ENCODE data around the gene PCED1A. TPM values are rescaled to one million over a fixed set of nuclear protein-coding genes. Genes with fewer than 3 reads are reported as not detected.
A peak's percentile ranks its signal among the peaks of the same experiment; 100 is the strongest.

PCED1A gene
- total and polyA plus RNA-seq, 2 of the 13 experiments (the other 11 are each of a cell fraction or from before 2014, with no cell fraction given): 40.1 to 84.2 TPM

GRCh38 chr20:2840967-2841531 lies 594 bp upstream of the PCED1A start (continued):
- TF ChIP-seq ZNF12 (CRISPR knock-in tag; IDR thresholded peaks at IDR 0.05) (no peak), ZNF234 (CRISPR knock-in tag; conservative IDR thresholded peaks at IDR 0.05) (no peak), TCF7 (IDR thresholded peaks at IDR 0.05; ENCODE audit: low read depth) (no peak), IRF9 (CRISPR knock-in tag; IDR thresholded peaks at IDR 0.05; ENCODE audit: borderline replicate concordance) (no peak), SOX13 (IDR thresholded peaks at IDR 0.05) (0 out of 2 replicates have a peak, but pooled peaks have one; percentile 8), SOX13 (CRISPR knock-in tag; conservative IDR thresholded peaks at IDR 0.05 in 1 of 2, IDR thresholded peaks at IDR 0.05 in 1 of 2) (no peak), TBX2 (CRISPR knock-in tag; IDR thresholded peaks at IDR 0.05; ENCODE audit: borderline replicate concordance) (no peak), RFX3 (CRISPR knock-in tag; IDR thresholded peaks at IDR 0.05) (0 out of 2 replicates have a peak, but pooled peaks have one; percentile 5), ZNF160 (CRISPR knock-in tag; IDR thresholded peaks at IDR 0.05) (no peak), ZNF556 (CRISPR knock-in tag; IDR thresholded peaks at IDR 0.05; ENCODE audit: borderline replicate concordance) (0 out of 2 replicates have a peak, but pooled peaks have one; percentile 1), SIN3B (IDR thresholded peaks at IDR 0.05; ENCODE audit: low read length) (peak; percentile 33; the same call in 1 of the 2 replicates), HMGXB4 (CRISPR knock-in tag; IDR thresholded peaks at IDR 0.05; ENCODE audit: borderline replicate concordance in 1 of 2, low read depth in 1 of 2) (peak in 1 of 2 experiments; percentile 27; a peak in 1 of 4 replicates), SMC3 (IDR thresholded peaks at IDR 0.05; ENCODE audit: low read length) (no peak), HDAC1 (CRISPR knock-in tag; IDR thresholded peaks at IDR 0.05) (peak; percentile 62), JUN (CRISPR knock-in tag; IDR thresholded peaks at IDR 0.05) (no peak), TGIF2 (CRISPR knock-in tag; IDR thresholded peaks at IDR 0.05) (0 out of 2 replicates have a peak, but pooled peaks have one; percentile 0), ZNF335 (CRISPR knock-in tag; IDR thresholded peaks at IDR 0.05) (peak; percentile 64; the same call in 1 of the 2 replicates), ZNF567 (CRISPR knock-in tag; IDR thresholded peaks at IDR 0.05; ENCODE audit: borderline replicate concordance) (0 out of 2 replicates have a peak, but pooled peaks have one; percentile 11), ZNF33A (CRISPR knock-in tag; IDR thresholded peaks at IDR 0.05; ENCODE audit: borderline replicate concordance) (no peak), TFAP4 (IDR thresholded peaks at IDR 0.05; ENCODE audit: borderline replicate concordance, low read depth) (no peak), ETV5 (CRISPR knock-in tag; IDR thresholded peaks at IDR 0.05; ENCODE audit: borderline replicate concordance) (peak; percentile 60; the same call in 1 of the 2 replicates)
- TF ChIP-seq, protein P1, sequence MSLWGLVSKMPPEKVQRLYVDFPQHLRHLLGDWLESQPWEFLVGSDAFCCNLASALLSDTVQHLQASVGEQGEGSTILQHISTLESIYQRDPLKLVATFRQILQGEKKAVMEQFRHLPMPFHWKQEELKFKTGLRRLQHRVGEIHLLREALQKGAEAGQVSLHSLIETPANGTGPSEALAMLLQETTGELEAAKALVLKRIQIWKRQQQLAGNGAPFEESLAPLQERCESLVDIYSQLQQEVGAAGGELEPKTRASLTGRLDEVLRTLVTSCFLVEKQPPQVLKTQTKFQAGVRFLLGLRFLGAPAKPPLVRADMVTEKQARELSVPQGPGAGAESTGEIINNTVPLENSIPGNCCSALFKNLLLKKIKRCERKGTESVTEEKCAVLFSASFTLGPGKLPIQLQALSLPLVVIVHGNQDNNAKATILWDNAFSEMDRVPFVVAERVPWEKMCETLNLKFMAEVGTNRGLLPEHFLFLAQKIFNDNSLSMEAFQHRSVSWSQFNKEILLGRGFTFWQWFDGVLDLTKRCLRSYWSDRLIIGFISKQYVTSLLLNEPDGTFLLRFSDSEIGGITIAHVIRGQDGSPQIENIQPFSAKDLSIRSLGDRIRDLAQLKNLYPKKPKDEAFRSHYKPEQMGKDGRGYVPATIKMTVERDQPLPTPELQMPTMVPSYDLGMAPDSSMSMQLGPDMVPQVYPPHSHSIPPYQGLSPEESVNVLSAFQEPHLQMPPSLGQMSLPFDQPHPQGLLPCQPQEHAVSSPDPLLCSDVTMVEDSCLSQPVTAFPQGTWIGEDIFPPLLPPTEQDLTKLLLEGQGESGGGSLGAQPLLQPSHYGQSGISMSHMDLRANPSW (CRISPR knock-in tag; IDR thresholded peaks at IDR 0.05; ENCODE audit: borderline replicate concordance): no peak
- TF ChIP-seq, protein P2, sequence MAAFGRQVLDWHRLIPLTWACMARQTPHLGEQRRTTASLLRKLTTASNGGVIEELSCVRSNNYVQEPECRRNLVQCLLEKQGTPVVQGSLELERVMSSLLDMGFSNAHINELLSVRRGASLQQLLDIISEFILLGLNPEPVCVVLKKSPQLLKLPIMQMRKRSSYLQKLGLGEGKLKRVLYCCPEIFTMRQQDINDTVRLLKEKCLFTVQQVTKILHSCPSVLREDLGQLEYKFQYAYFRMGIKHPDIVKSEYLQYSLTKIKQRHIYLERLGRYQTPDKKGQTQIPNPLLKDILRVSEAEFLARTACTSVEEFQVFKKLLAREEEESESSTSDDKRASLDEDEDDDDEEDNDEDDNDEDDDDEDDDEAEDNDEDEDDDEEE (CRISPR knock-in tag; IDR thresholded peaks at IDR 0.05): 0 out of 2 replicates have a peak, but pooled peaks have one; percentile 36

Data from HepG2 (cell line).